Measurements from ENCODE around the gene CENPM.

DNA sequence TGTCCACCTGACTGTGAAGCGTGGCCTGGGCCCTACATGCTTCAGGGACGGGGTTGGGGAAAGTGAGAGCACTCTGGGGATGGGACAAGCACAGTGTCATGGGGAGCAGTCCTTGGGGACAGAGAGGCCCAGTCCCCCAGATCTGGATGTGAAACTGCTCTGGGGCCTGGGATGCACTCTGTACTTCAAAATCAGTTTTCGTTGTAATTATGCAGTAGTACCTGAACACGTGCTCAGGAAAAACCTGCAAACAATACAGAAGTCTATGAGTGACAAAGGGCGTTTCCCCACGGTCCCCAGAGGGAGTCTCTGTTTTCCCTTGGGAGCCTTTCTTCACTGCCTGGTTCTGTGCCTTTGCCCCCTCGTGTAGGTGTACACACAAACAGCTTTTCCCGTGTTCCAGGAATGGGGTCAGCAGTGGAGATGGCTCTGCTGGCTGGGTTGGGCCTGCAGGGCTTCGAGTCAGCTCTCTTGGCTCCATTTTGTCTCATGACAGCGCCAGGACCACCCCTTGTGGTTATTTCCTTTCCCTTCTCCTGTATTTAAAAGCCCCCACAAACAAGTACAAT is 15.2 kb downstream of the CENPM start:
- TF ChIP-seq, protein P1, sequence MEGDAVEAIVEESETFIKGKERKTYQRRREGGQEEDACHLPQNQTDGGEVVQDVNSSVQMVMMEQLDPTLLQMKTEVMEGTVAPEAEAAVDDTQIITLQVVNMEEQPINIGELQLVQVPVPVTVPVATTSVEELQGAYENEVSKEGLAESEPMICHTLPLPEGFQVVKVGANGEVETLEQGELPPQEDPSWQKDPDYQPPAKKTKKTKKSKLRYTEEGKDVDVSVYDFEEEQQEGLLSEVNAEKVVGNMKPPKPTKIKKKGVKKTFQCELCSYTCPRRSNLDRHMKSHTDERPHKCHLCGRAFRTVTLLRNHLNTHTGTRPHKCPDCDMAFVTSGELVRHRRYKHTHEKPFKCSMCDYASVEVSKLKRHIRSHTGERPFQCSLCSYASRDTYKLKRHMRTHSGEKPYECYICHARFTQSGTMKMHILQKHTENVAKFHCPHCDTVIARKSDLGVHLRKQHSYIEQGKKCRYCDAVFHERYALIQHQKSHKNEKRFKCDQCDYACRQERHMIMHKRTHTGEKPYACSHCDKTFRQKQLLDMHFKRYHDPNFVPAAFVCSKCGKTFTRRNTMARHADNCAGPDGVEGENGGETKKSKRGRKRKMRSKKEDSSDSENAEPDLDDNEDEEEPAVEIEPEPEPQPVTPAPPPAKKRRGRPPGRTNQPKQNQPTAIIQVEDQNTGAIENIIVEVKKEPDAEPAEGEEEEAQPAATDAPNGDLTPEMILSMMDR (IDR thresholded peaks at IDR 0.05) = no peak
- no peak for TF ChIP-seq POLR2A (IDR thresholded peaks at IDR 0.05)
